Body of pancreas (tissue), 4 donors: ENCODE data around the gene EGFLAM.

Experiments used
- POLR2A ChIP-seq, 3 donors: fragments of 450-650 bp; IDR thresholded peaks; one replicate each; pipeline ENCODE4 v1.6.1; 2016; ENCODE audit warnings: antibody characterized with exemption in 3 of 3, mild to moderate bottlenecking in 2 of 3
- TF ChIP-seq, protein P1 (sequence below), 7 experiments: fragments of 450-650 bp in 4 of 7; fragments of 200-600 bp in 3 of 7; sonication (generic) in 3 of 7; IDR thresholded peaks; one replicate each; pipeline ENCODE4 v1.5.1; 2016 to 2019; ENCODE audit warnings: antibody characterized with exemption in 7 of 7

DNA sequence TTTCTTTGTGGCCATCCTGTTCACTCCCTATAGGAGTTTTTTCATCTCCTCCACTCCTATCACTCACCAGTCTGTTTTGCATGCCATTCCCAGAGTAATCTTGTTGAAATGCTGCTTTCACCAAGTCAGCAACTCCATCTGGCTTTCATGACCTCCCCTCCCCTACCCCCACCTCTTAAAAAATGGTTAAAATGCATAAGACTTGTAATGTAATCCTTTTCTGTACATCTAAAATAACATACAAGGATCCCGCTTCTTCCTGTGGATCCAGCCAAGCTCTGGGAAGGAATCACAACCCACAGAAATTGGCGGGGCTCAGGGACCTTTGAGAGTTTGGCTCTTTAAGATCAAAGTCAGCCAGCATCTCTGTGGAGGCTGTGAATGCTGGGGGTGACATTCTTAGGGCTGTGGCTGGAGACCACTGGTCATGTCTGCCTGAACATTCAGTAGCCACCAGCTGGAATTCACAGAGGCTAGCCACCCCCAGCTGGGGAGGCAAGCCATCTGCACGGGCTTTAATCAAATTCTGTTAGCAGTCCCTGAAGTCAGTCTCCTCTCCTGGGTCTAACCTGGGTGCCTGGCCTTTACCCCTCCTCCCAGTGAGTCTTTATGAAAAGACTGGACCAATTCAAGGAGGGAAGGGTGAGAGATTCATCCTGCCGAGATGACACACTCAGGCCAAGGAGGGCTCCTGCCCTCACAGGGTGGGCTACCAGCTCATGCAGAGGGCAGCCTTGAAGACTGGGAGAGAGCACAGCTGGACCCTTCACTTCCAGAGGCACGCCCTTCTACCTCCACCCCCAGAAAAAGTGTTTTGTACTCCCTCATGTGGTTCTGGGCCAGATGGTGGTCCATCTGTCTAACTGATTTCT is 165.2 kb downstream of the EGFLAM start:
- no peak for TF ChIP-seq POLR2A (IDR thresholded peaks at IDR 0.05)
- TF ChIP-seq, protein P1, sequence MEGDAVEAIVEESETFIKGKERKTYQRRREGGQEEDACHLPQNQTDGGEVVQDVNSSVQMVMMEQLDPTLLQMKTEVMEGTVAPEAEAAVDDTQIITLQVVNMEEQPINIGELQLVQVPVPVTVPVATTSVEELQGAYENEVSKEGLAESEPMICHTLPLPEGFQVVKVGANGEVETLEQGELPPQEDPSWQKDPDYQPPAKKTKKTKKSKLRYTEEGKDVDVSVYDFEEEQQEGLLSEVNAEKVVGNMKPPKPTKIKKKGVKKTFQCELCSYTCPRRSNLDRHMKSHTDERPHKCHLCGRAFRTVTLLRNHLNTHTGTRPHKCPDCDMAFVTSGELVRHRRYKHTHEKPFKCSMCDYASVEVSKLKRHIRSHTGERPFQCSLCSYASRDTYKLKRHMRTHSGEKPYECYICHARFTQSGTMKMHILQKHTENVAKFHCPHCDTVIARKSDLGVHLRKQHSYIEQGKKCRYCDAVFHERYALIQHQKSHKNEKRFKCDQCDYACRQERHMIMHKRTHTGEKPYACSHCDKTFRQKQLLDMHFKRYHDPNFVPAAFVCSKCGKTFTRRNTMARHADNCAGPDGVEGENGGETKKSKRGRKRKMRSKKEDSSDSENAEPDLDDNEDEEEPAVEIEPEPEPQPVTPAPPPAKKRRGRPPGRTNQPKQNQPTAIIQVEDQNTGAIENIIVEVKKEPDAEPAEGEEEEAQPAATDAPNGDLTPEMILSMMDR (IDR thresholded peaks at IDR 0.05) = no peak
